Camera-type eye (tissue), 1 donor: ENCODE results near the gene EPB41L2. TPM values are rescaled to one million over a fixed set of nuclear protein-coding genes. Genes with fewer than 3 reads are reported as not detected.

ENCODE experiments used
- total RNA-seq: library from RNA; depleted of rRNA; stranded (reverse); fragments of >200 nt; gene quantifications from one replicate; pipeline ENCODE4 v1.2.3, GENCODE V29; 2014

EPB41L2 gene
- total RNA-seq: 653 TPM

DNA sequence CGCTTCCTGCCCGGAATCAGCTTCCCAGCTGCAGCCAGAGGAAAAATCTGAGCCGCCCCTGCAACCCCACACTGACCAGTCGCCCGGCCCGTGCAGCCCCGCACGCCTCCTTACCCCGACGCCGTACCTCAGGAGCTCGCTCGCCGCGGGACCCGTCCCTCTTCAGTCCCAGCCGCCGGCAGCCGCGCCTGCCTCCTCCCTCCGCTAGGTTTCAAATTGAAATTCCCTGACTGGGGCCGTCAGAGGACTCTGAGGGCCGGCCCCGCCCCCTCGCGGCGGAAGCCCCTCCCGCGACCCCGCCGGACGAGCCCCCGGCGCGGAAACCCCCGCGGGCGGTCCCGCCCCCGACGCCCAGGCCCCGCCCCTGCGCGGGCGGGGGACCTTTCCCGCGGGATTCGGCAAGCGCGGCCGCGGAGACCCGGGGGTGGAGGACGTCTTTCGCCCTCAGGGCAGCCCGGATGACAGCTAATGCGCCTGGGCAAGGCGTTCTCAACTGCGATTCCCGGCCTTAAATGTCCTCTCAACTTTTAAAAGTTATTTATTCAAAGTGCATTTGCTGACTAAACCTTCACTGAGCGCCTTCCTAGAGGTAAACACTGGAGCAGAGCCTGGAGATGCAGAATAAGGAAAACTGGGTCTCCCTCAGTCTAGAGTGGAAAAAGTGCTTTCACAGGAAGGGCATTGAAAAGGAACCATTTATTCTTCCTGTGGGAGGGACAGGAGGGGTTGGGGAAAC lies at the start of gene EPB41L2:
Gene EPB41L2, minus strand, starts transcription at position 218 of the 736 bp plus-strand sequence. CDS start 106,760 bp downstream, outside the sequence.

DNA sequence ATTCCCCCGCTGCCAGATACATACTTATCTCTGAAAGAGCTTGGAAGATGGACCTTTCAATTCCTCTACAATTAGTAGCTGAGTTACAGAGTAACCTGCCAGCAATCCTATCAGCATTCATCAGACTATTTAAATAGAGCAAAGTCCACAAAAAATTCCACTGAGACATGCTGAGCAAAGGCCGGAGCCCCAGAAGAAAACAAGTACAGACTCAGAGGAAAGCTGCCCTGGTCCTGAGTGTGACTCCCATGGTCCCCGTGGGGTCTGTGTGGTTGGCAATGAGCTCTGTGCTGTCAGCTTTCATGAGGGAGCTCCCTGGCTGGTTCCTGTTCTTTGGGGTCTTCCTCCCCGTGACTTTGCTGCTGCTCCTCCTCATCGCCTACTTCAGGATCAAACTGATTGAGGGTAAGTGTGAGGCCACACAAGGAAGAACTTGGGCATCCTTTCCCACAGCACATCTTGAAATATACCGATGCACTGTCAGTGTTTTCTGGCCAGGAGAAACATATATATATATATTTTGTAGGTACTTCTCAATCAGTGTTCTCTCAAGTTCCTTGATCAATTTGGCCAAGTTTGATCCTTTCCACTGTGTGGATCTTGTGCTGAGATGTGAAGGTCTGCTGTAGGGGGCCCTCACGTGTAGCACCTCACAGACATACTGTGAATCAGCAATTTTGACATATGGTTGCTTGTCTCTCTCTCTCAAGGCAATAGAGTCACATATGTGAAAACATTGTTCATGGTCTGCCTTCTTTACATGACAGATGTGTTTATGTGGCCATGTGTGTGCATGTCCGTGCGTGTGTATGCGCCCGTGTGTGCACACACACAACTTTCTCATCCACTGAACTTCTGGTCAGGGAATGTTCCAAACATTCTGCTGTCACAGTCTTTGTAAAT lies 235.5 kb downstream of the EPB41L2 start, which contains the start of gene SMLR1:
Gene SMLR1, plus strand, starts transcription at position 160 of the 903 bp plus-strand sequence. Its CDS starts 8 bp downstream, at position 168.

Other genes with a start within 250 kb of the EPB41L2 start
- not detected for gene SMLR1, start 235.8 kb downstream of the EPB41L2 start, total RNA-seq
- 26.6 TPM for gene AKAP7, start 72.2 kb upstream of the EPB41L2 start, total RNA-seq